Measurements from ENCODE around the gene PSD4. TPM values are rescaled to one million over a fixed set of nuclear protein-coding genes. Genes with fewer than 3 reads are reported as not detected.

Gene PSD4
- total and polyA plus RNA-seq, 10 of the 15 experiments (the other 5 are each of a cell fraction or from before 2014, with no cell fraction given), result 0.68 to 114 (median 35.1) TPM

DNA sequence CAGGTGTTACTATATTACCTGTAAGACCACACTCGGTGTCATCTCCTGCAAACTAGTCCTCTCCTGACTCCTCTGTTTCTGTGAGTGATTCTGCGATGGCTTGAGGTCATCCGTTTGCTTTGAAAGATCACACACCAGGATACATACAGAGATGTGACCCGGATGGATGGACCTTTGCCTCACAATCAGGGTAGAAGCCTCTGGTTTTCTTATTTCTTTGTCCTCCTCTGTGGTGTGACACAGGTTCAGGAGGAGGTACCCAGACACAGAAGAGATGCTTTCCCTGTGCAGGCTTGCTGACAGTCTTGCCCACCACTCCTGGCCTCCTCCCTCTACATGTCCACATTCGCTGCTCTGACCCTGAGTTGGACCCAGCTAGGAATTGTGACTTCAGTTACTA, 34.6 kb downstream of the PSD4 start:
- ATAC-seq (no peak), DNase-seq (ENCODE audit: low read depth, low spot score) (no peak), FAIRE-seq (no peak)
- no peaks in the 10 kb centered on the region; a peak in 1 of 4 replicates for H3K27me3 ChIP-seq (replicated peaks in 1 of 2; ENCODE audit: control insufficient read depth in 2 of 2, insufficient read depth in 2 of 2, low read length in 1 of 2)
- SMC1A ChIA-PET (ENCODE audit: uncharacterized antibody, unreplicated experiment), result no interaction called here
- intact Hi-C loops (cut with micrococcal nuclease; ENCODE audit: unreplicated experiment) (no loop called here), in situ Hi-C loops (cut with MboI) (no loop called here)
- TF ChIP-seq HDAC2 (IDR thresholded peaks at IDR 0.05), result no peak
- no peak for TF ChIP-seq YY1 (IDR thresholded peaks at IDR 0.05; ENCODE audit: low read depth, low read length)
- no peak for TF ChIP-seq LARP7 (IDR thresholded peaks at IDR 0.05)
- no peak for TF ChIP-seq DPF2 (IDR thresholded peaks at IDR 0.05)
- no peak for TF ChIP-seq SIX5 (IDR thresholded peaks at IDR 0.05; ENCODE audit: low read depth, low read length, severe bottlenecking)
- TF ChIP-seq, protein P1, sequence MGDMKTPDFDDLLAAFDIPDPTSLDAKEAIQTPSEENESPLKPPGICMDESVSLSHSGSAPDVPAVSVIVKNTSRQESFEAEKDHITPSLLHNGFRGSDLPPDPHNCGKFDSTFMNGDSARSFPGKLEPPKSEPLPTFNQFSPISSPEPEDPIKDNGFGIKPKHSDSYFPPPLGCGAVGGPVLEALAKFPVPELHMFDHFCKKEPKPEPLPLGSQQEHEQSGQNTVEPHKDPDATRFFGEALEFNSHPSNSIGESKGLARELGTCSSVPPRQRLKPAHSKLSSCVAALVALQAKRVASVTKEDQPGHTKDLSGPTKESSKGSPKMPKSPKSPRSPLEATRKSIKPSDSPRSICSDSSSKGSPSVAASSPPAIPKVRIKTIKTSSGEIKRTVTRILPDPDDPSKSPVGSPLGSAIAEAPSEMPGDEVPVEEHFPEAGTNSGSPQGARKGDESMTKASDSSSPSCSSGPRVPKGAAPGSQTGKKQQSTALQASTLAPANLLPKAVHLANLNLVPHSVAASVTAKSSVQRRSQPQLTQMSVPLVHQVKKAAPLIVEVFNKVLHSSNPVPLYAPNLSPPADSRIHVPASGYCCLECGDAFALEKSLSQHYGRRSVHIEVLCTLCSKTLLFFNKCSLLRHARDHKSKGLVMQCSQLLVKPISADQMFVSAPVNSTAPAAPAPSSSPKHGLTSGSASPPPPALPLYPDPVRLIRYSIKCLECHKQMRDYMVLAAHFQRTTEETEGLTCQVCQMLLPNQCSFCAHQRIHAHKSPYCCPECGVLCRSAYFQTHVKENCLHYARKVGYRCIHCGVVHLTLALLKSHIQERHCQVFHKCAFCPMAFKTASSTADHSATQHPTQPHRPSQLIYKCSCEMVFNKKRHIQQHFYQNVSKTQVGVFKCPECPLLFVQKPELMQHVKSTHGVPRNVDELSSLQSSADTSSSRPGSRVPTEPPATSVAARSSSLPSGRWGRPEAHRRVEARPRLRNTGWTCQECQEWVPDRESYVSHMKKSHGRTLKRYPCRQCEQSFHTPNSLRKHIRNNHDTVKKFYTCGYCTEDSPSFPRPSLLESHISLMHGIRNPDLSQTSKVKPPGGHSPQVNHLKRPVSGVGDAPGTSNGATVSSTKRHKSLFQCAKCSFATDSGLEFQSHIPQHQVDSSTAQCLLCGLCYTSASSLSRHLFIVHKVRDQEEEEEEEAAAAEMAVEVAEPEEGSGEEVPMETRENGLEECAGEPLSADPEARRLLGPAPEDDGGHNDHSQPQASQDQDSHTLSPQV (IDR thresholded peaks at IDR 0.05), result no peak
- TF ChIP-seq SMC3 (IDR thresholded peaks at IDR 0.05; ENCODE audit: borderline replicate concordance, low read length), result no peak
- TF ChIP-seq NFYB (IDR thresholded peaks at IDR 0.05; ENCODE audit: insufficient read depth, low read depth, low read length), result no peak
- H3K4me2 ChIP-seq (ENCODE audit: control insufficient read depth, insufficient read depth), result no peak overlapping the region
- POLR2A ChIA-PET, result no interaction called here
- WGBS (ENCODE audit: insufficient coverage, insufficient replicate concordance, low lambda C conversion rate, missing lambda C conversion rate), result 57% methylated on average over 5 of the region's 5 CpGs
- H3K79me2 ChIP-seq (ENCODE audit: control insufficient read depth, insufficient read depth, low read length), result no peaks in the 10 kb centered on the region
- BruUV-seq (replicated peaks), result no TSS peak
- CTCF ChIA-PET, result no interaction called here
- H3K27ac ChIP-seq (ENCODE audit: control insufficient read depth, insufficient read depth), result no peak overlapping the region
- H3K4me3 ChIP-seq, result no peak overlapping the region
- no peak overlapping the region for H2AFZ ChIP-seq (ENCODE audit: control insufficient read depth, low read depth, low read length)
- H3K36me3 ChIP-seq (ENCODE audit: control insufficient read depth in 2 of 2, insufficient read depth in 2 of 2, low read length in 1 of 2), result no peaks in the 10 kb centered on the region
- no peaks in the 10 kb centered on the region for H3K9me3 ChIP-seq (replicated peaks; ENCODE audit: control insufficient read depth, insufficient read depth, low read length)
- H3K4me1 ChIP-seq (ENCODE audit: control insufficient read depth, insufficient read depth, low read length), result no peaks in the 10 kb centered on the region
- H4K20me1 ChIP-seq (ENCODE audit: control insufficient read depth, insufficient read depth), result no peaks in the 10 kb centered on the region
- no peak overlapping the region for H3K9ac ChIP-seq (ENCODE audit: control insufficient read depth, insufficient read depth, low read length)
- RAD21 ChIA-PET (ENCODE audit: unreplicated experiment), result no interaction called here

Measured in GM12878 (cell line).